Hepatocyte (in vitro differentiated cells): Measurements from ENCODE around the gene DDX41. TPM values are rescaled to one million over a fixed set of nuclear protein-coding genes. Genes with fewer than 3 reads are reported as not detected.

Experiments used
- DNase-seq: peaks from one replicate; pipeline ENCODE4 v3.0.0-alpha.2; 2016; ENCODE audit warnings: low spot score
- H2AFZ ChIP-seq: fragments of 200-600 bp; sonication (generic); 2 replicates; pipeline ENCODE4 v1.6.0; 2016; ENCODE audit warnings: antibody characterized with exemption, mild to moderate bottlenecking
- H3K27ac ChIP-seq: fragments of 200-600 bp; sonication (generic); 2 replicates; pipeline ENCODE4 v1.5.1; 2016; ENCODE audit warnings: mild to moderate bottlenecking
- H3K27me3 ChIP-seq: fragments of 200-600 bp; sonication (generic); 2 replicates; pipeline ENCODE4 v1.6.1; 2016
- H3K36me3 ChIP-seq: fragments of 200-600 bp; sonication (generic); replicated peaks from 2 replicates; pipeline ENCODE4 v1.5.1; 2016; ENCODE audit warnings: low read depth; ENCODE audit not compliant: insufficient read depth
- H3K4me1 ChIP-seq: fragments of 200-600 bp; sonication (generic); 2 replicates; pipeline ENCODE4 v1.5.1; 2016; ENCODE audit warnings: mild to moderate bottlenecking, moderate library complexity; ENCODE audit not compliant: insufficient read depth
- H3K4me2 ChIP-seq: fragments of 200-600 bp; sonication (generic); 2 replicates; pipeline ENCODE4 v1.6.0; 2016
- H3K4me3 ChIP-seq: fragments of 200-600 bp; sonication (generic); 2 replicates; pipeline ENCODE4 v1.5.1; 2016; ENCODE audit warnings: mild to moderate bottlenecking
- H3K79me2 ChIP-seq: fragments of 200-600 bp; sonication (generic); 2 replicates; pipeline ENCODE4 v1.6.0; 2017; ENCODE audit warnings: mild to moderate bottlenecking
- H3K9me2 ChIP-seq: fragments of 200-600 bp; sonication (generic); replicated peaks from 2 replicates; pipeline ENCODE4 v1.6.0; 2017; ENCODE audit warnings: mild to moderate bottlenecking; ENCODE audit not compliant: insufficient read depth
- H3K9me3 ChIP-seq: fragments of 200-600 bp; sonication (generic); 2 replicates; pipeline ENCODE4 v1.5.1; 2016; ENCODE audit warnings: low read depth, mild to moderate bottlenecking
- H4K20me1 ChIP-seq: fragments of 200-600 bp; sonication (generic); 2 replicates; pipeline ENCODE4 v1.6.0; 2016; ENCODE audit warnings: mild to moderate bottlenecking; ENCODE audit not compliant: insufficient read depth, poor library complexity, severe bottlenecking
- EZH2 ChIP-seq: fragments of 200-600 bp; sonication (generic); IDR thresholded peaks from 2 replicates; pipeline ENCODE4 v1.6.1; 2016; ENCODE audit warnings: antibody characterized with exemption, mild to moderate bottlenecking, borderline replicate concordance
- EZH2phosphoT487 ChIP-seq: fragments of 200-600 bp; sonication (generic); IDR thresholded peaks from one replicate; pipeline ENCODE4 v1.6.1; 2018; ENCODE audit warnings: antibody characterized with exemption, mild to moderate bottlenecking, low read depth, moderate library complexity; ENCODE audit not compliant: unreplicated experiment, severe bottlenecking
- WGBS: methylation state at CpG from one replicate; pipeline ENCODE4 v1.1.6; 2016; ENCODE audit warnings: low lambda C conversion rate; ENCODE audit errors: missing lambda C conversion rate; 5-methylcytosine and 5-hydroxymethylcytosine counted together
- polyA plus RNA-seq: library from polyadenylated mRNA; unstranded; fragments of >200 nt; fragmentation: Nextera tagmentation; extraction: Ambion mirVana; gene quantifications from 2 replicates; pipeline ENCODE4 v1.2.1, GENCODE V29; 2016
- total RNA-seq: library from RNA; depleted of rRNA; stranded (reverse); fragments of >200 nt; gene quantifications from 2 replicates; pipeline ENCODE4 v1.2.3, GENCODE V29; 2014
- TF ChIP-seq, protein P1 (sequence below): fragments of 200-600 bp; sonication (generic); IDR thresholded peaks from 2 replicates; pipeline ENCODE4 v1.5.1; 2016; ENCODE audit warnings: antibody characterized with exemption, mild to moderate bottlenecking; ENCODE audit not compliant: poor library complexity

Gene DDX41
- total and polyA plus RNA-seq, 2 experiments from 2014 or later = 45.0 to 50.7 TPM

DNA sequence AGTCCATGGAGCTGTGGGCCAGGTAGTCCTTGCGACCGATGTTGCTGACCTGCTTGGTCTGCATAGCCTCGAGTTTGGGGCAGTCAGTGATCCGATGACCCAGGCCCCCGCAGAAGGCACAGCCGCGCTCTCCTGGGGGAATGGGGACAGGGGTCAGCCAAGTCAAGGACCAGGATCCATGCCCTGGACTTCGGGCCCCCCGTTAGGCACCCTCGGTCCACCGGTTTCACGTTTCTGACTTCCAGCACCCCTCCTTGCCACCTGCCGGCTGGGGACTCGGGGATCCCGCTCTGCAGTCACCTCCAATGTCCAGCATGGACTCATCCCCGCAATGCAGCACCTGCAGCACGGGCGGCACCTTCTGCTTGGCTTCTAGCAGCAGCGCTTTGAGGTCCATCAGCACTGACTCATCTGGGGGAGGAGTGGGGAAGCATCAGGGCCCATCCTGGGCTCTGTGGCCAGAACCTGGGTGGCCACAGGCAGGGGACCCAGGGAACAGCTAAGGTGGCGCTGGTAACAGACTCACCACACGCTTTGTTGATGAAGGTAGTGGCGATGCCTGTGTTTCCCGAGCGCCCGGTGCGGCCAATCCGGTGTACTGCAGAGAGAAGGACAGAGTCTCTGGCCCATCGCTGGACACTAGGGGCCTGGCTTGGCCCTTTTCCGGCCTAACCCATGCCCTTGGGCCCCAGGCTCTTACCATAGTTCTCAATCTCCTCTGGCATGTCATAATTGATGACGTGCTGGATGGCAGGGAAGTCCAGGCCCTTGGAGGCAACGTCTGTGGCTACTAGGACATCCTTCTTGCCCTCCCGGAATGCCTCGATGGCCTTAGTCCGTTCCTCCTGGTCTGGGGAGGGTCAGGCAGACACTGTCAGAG is 4.7 kb downstream of the DDX41 start:
- Histone ChIP-seq H3K9me3 (no peaks in the 10 kb centered on the region), H3K4me3 (no peak overlapping the region), H3K4me2 (no peak overlapping the region), H3K36me3 (no peaks in the 10 kb centered on the region), H4K20me1 (no peaks in the 10 kb centered on the region), H2AFZ (no peak overlapping the region), H3K27ac (no peak overlapping the region), H3K79me2 (peaks cover 15% of the 10 kb centered on the region), H3K4me1 (peaks cover 4% of the 10 kb centered on the region), H3K27me3 (no peaks in the 10 kb centered on the region), H3K9me2 (no peaks in the 10 kb centered on the region)
- TF ChIP-seq EZH2 = no peak
- TF ChIP-seq, protein P1, sequence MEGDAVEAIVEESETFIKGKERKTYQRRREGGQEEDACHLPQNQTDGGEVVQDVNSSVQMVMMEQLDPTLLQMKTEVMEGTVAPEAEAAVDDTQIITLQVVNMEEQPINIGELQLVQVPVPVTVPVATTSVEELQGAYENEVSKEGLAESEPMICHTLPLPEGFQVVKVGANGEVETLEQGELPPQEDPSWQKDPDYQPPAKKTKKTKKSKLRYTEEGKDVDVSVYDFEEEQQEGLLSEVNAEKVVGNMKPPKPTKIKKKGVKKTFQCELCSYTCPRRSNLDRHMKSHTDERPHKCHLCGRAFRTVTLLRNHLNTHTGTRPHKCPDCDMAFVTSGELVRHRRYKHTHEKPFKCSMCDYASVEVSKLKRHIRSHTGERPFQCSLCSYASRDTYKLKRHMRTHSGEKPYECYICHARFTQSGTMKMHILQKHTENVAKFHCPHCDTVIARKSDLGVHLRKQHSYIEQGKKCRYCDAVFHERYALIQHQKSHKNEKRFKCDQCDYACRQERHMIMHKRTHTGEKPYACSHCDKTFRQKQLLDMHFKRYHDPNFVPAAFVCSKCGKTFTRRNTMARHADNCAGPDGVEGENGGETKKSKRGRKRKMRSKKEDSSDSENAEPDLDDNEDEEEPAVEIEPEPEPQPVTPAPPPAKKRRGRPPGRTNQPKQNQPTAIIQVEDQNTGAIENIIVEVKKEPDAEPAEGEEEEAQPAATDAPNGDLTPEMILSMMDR = no peak
- TF ChIP-seq EZH2phosphoT487 = no peak
- 98% methylated on average over 34 of the region's 34 CpGs for WGBS
- no peak for DNase-seq

DNA sequence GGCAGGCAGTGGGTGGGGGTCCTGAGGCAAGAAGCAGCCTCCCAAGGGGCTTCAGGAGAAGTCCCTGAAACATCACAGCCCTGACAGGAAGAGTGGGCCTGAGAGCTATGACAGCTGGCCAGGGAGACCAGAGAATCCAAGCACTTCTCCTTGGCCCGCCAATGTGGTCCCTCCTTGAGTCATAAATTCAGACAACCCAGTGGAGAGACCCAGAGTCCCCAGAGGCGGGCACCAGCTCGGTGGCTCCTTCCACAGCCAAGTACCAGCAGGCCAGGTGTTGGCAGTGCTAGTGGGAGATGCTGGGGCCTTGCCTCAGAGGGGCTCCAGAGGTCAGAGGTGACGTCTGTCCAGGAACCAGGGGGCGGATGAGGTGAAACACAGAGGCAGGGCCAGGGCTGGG is 5.6 kb downstream of the DDX41 start:
- Histone ChIP-seq H3K4me1 (peaks cover 4% of the 10 kb centered on the region), H3K4me3 (no peak overlapping the region), H3K4me2 (no peak overlapping the region), H3K36me3 (no peaks in the 10 kb centered on the region), H3K9me3 (no peaks in the 10 kb centered on the region), H2AFZ (no peak overlapping the region), H3K27me3 (no peaks in the 10 kb centered on the region), H3K9me2 (no peaks in the 10 kb centered on the region), H3K79me2 (peaks cover 12% of the 10 kb centered on the region), H3K27ac (no peak overlapping the region), H4K20me1 (no peaks in the 10 kb centered on the region)
- TF ChIP-seq, protein P1 = no peak
- TF ChIP-seq EZH2phosphoT487 (no peak), EZH2 (no peak)
- DNase-seq = no peak
- 96% methylated on average over 5 of the region's 5 CpGs for WGBS

DNA sequence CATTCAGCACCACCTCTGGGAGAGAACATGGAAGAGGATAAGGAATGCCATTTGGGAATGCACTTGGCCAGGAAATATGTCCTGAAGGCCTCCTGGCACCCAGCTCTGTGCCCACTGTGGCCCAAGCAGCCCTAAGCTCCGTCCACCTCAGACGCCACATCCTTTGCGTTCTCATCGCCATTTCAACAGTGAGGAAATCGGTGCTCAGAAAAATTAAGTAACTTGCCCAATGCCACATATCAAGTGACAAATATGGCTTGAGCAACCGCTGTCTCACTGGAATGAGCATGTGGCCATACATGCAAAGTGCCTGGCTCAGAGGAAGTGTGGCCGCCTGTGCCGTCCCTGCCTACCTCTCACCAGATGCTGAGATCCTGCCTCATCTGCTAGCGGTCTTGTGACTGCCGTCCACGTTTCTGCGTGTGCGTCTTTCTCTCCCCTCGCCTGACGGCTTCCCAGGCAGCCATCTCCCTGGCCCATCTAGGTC is 6.2 kb downstream of the DDX41 start:
- DNase-seq = no peak
- Histone ChIP-seq H3K4me1 (no peaks in the 10 kb centered on the region), H3K4me3 (no peak overlapping the region), H3K4me2 (no peak overlapping the region), H3K79me2 (peaks cover 6% of the 10 kb centered on the region), H3K27me3 (no peaks in the 10 kb centered on the region), H3K36me3 (no peaks in the 10 kb centered on the region), H3K9me3 (no peaks in the 10 kb centered on the region), H3K9me2 (no peaks in the 10 kb centered on the region), H2AFZ (no peak overlapping the region), H3K27ac (no peak overlapping the region), H4K20me1 (no peaks in the 10 kb centered on the region)
- no peak for TF ChIP-seq EZH2phosphoT487
- TF ChIP-seq, protein P1 = no peak
- TF ChIP-seq EZH2 = no peak
- 94% methylated on average over 15 of the region's 15 CpGs for WGBS
